HG03135 (cell line): ENCODE data around the gene PLEKHA7.
"Not testable (repeated sequence)": the region's sequence is repeated elsewhere in the genome, so short reads cannot be mapped to it uniquely, and the experiment has no call there.

ENCODE experiments used
- ATAC-seq: cut with Tn5 transposase; IDR thresholded peaks from one replicate; pipeline ENCODE4 v1.9.1; 2021; ENCODE audit warnings: mild to moderate bottlenecking, moderate library complexity; ENCODE audit not compliant: unreplicated experiment

PLEKHA7 gene

GRCh38 chr11:16977136-16977993, 36.8 kb downstream of the PLEKHA7 start:
- ATAC-seq: no peak

DNA sequence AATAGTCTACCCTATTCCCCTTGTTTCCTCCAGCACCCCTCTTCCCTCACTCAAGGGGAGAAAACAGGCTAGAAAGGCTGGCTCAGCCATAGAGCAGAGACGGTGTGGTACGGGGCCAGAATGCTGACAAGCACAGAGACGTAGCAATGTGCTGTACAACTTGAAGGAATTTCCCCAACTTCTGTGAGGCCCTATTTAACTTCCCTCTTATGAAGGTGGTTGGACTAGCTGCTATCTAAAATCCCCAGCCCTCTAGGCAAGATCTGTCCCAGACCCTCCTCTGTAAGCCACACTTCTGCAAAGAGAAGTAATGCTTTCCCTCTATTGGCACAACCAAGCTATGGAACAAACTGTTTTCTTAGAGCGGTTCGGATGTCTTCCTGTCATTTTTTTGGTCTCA, 37.8 kb downstream of the PLEKHA7 start:
- ATAC-seq: no peak

GRCh38 chr11:16975906-16976305, 38.3 kb downstream of the PLEKHA7 start:
- ATAC-seq: no peak

DNA sequence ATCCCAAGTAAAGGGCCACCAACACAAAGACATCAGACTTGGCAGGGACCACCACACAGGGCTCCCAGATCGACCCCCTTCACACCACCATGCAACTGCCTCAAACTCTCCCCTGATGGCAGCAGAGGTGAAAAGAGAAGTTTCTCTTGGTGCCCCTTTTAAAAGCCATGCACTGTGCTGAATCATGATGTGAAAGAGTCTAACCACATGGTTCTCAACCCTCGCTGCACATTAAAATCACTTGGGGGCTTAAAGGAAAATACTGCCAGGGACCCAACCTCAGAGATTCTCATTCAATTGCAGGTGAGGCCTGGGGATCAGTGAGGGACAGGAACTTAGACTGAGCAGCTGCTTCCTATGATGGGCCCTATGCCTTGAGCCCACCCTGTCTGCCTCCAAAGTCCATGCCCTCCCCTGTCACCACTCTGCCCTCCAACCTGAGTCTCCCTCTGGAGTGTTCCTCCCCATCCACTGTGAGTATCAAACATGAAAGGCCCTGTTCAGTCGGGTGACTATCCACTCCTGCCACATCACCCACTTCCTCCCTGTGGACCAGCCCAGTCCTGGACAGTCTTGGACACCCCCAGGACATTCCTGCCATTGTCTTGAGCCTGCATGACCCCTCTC, 40.8 kb downstream of the PLEKHA7 start:
- no peak for ATAC-seq

DNA sequence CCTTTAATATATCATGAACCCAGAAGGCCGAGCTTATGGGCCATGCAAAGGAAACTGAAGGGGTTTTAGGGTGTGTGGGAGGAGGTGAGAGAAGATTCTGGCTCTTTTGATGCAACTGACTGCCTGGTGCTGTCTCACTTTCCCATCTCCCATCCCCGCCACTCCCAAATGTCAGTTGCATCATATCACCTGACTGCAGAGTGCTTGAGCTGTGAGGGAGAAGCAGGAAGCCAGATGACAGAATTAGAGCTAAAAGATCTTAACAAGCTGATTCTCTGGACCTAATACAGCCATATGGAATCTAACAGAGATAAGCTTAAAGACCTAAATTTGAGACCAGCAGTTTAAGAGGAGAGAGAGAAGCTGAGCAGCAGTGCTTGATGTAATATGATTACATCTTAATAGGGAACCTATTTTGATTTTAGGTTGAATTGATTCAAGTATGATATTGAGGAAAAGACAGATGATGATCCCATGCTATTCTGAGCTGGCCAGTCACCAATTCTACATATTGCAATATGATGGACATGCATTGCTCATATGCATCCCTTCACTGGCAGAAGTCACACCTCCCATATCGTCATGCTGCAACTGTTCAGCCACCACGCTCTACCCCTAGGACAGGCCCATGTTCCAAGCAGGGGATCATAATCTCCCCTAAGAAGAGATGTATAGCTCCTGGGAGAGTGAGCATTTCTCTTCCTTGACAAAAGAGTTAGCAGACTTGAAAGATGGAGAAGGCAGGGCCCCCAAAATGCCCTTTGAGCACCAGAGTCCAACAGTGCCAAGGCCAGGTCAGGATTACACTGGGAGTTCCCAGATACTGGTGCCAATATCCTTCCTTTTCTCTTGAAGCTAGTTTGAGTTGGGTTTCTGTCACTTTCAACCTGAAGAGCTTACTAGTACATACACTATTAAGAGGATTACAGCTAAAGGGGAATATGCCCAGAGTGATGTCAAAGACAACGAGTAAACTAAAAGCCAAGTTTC, 44.9 kb downstream of the PLEKHA7 start:
- ATAC-seq: no peak

GRCh38 chr11:16968196-16968595, 46.0 kb downstream of the PLEKHA7 start:
- no peak for ATAC-seq

- ATAC-seq: no peak
Observed at GRCh38 chr11:16966930-16967671, 47.1 kb downstream of the PLEKHA7 start.

- no peak for ATAC-seq
Observed at GRCh38 chr11:16964501-16964900, 49.7 kb downstream of the PLEKHA7 start.

DNA sequence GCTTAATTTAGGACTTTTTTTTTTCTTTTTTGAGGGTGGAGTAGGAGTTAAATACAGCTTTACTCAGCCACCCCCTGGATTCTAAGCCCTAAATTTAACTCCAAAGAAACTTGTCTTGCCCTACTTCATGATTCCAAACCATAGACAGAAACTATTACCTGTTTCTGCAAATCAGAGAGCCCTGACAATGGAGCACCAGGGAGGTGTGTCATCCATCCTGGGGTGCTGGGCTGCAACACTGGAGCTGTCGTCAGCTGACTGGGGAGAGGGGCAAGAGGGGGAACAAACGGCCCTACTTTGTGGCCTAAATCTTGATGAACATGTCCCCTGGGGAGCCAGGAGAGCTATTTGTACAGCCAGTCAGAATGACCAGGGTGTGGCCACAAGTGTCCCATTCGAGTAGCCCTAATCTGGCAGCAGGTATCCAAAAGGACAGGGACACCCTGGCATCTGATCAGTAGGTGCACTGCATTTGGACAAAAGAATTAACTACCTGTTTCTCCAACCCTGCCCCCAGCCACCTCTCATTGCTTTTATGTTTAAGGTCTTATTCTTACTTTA, 50.8 kb downstream of the PLEKHA7 start:
- ATAC-seq: no peak

DNA sequence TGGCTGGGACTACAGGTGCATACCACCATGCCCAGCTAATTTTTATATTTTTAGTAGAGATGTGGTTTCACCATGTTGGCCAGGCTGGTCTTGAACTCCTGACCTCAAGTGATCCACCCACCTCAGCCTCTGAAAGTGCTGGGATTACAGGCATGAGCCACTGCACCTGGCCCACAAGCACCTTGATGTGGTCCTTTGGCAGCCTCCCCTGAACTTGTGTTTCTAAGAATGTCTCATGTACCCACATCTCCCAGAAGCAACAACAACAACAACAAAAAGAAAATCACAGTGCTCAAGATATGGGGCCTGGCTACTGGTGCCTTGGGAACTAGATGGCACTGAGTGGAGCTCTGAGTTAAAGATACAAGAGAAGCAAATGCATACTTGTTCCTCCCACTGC, 51.6 kb downstream of the PLEKHA7 start:
- ATAC-seq: not testable (repeated sequence)

- no peak for ATAC-seq
Observed at GRCh38 chr11:16962146-16962545, 52.1 kb downstream of the PLEKHA7 start.

GRCh38 chr11:16960250-16960649, 54.0 kb downstream of the PLEKHA7 start:
- no peak for ATAC-seq

DNA sequence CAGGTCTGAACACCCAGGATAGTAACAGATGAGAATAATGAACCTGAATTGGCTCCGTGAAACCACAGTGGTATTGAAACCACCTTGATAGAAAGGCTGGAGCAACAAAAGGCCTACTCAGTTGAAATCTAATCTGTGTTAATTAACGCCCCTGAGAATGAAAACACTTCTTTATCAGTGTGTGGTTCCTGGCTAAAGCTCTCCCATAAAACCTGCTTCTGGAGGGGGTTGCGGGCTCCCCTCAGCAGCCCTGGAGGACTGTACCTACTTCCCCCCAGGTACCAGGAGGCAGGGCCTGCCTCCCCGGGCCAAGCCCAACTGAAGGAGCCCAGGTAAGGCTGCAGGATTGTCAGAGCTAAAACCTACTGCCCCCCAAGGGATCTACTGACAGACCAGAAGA, 54.6 kb downstream of the PLEKHA7 start:
- ATAC-seq: no peak

- no peak for ATAC-seq
Observed at GRCh38 chr11:16958833-16959232, 55.4 kb downstream of the PLEKHA7 start.

- ATAC-seq: no peak
Observed at GRCh38 chr11:16956538-16957153, 57.6 kb downstream of the PLEKHA7 start.

GRCh38 chr11:16953663-16954062, 60.6 kb downstream of the PLEKHA7 start:
- no peak for ATAC-seq

- peak; percentile 42 for ATAC-seq
Observed at GRCh38 chr11:16946477-16947282, 67.5 kb downstream of the PLEKHA7 start.

GRCh38 chr11:16945671-16946469, 68.3 kb downstream of the PLEKHA7 start:
- ATAC-seq: peak; percentile 73
